Lower leg skin (tissue), 3 donors: ENCODE measurements around the gene OVOL2.

Experiments used
- CTCF ChIP-seq, 3 donors: fragments of 450-650 bp; IDR thresholded peaks; one replicate each; pipeline ENCODE4 v1.5.1; 2016; ENCODE audit warnings: antibody characterized with exemption in 3 of 3, mild to moderate bottlenecking in 3 of 3, moderate library complexity in 2 of 3
- POLR2A ChIP-seq, 2 donors: fragments of 450-650 bp; IDR thresholded peaks; one replicate each; pipeline ENCODE4 v1.6.1; 2016 to 2017; ENCODE audit warnings: antibody characterized with exemption in 2 of 2, mild to moderate bottlenecking in 1 of 2, moderate library complexity in 1 of 2

DNA sequence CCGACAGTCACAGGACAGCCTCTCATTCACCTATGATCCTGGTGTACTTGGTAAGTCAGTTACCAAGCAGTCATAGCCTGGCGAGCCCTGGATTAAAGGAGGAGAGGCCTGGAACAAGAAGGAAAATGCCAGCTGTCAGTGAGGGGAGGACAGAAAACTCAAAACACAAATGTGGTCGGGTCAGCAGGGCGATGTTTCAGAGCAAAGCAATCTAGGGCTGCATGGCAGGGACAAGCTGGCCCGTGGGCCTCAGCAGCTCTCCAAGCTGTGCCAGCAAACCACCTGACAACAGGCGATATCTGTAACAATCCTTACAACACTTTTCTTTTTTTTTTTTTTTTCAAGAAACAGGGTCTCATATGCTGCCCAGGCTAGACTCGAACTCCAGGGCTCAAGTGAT, 48.6 kb downstream of the OVOL2 start:
- TF ChIP-seq CTCF (IDR thresholded peaks at IDR 0.05), result no peak
- no peak for TF ChIP-seq POLR2A (IDR thresholded peaks at IDR 0.05)
